Aorta (tissue), 5 donors: ENCODE measurements around the gene FAM219B. TPM values are rescaled to one million over a fixed set of nuclear protein-coding genes. Genes with fewer than 3 reads are reported as not detected.

Experiments used
- ATAC-seq: fragments of 200-7000 bp; cut with Tn5 transposase; one replicate; pipeline ENCODE4 v1.9.1; 2022; ENCODE audit warnings: moderate library complexity; ENCODE audit not compliant: low FRiP score
- DNase-seq, 2 donors: peaks; one replicate each; pipeline ENCODE4 v3.0.0-alpha.2; 2020
- H3K27ac ChIP-seq, 2 donors: one replicate each; pipeline ENCODE4 v1.5.1; 2013; ENCODE audit warnings: low read length in 2 of 2, mild to moderate bottlenecking in 2 of 2, moderate library complexity in 2 of 2, control low read depth in 1 of 2, inconsistent platforms in 1 of 2, low read depth in 1 of 2
- H3K27me3 ChIP-seq, 2 donors: one replicate each; pipeline ENCODE4 v1.6.1; 2013; ENCODE audit warnings: control low read depth in 1 of 2, low read length in 1 of 2, mild to moderate bottlenecking in 1 of 2, moderate library complexity in 1 of 2; ENCODE audit not compliant: insufficient read depth in 2 of 2, control insufficient read depth in 1 of 2
- H3K36me3 ChIP-seq, 2 donors: one replicate each; pipeline ENCODE4 v1.6.1; 2013; ENCODE audit warnings: control low read depth in 1 of 2, low read length in 1 of 2, mild to moderate bottlenecking in 1 of 2; ENCODE audit not compliant: insufficient read depth in 2 of 2, control insufficient read depth in 1 of 2
- H3K4me1 ChIP-seq, 2 donors: one replicate each; pipeline ENCODE4 v1.6.1; 2013; ENCODE audit warnings: low read length in 2 of 2, control low read depth in 1 of 2, mild to moderate bottlenecking in 1 of 2, moderate library complexity in 1 of 2; ENCODE audit not compliant: insufficient read depth in 2 of 2, control insufficient read depth in 1 of 2
- H3K4me3 ChIP-seq, 2 donors: one replicate each; pipeline ENCODE4 v1.5.1; 2013; ENCODE audit warnings: low read length in 2 of 2, control low read depth in 1 of 2, mild to moderate bottlenecking in 1 of 2
- H3K9me3 ChIP-seq: one replicate; pipeline ENCODE4 v1.6.1; 2013; ENCODE audit warnings: mild to moderate bottlenecking, low read length; ENCODE audit not compliant: control insufficient read depth
- WGBS, 2 donors: extraction: QIAGEN DNeasy Blood & Tissue Kit; methylation state at CpG; one replicate each; pipeline ENCODE4 v1.1.7; 2013; 5-methylcytosine and 5-hydroxymethylcytosine counted together
- intact Hi-C, 2 donors: fragments of 100-400 bp; cut with DNase I; formaldehyde crosslinking; loops; one replicate each; pipeline versions ENCODE4 v1.14.2 to v1.15.0; 2022
- polyA plus RNA-seq, 2 donors: library from polyadenylated mRNA; stranded (reverse); fragments of 200-250 nt; gene quantifications; one replicate each; pipeline ENCODE4 v1.2.3, GENCODE V29; 2013
- total RNA-seq, 2 donors: library from RNA; stranded (reverse); fragmentation: NEBNext Ultra II Directional; extraction: Animal tissue kit (Norgen Biotek cat#: 25700); gene quantifications; one replicate each; pipeline ENCODE4 v1.2.1, GENCODE V29; 2021
- donor health status: healthy with polysubstance abuse.
- donor health status: Bipolar disorder and iron deficiency.
- donor health status: DM: no; HTN: no; CAD: no.
- donor health status: DM: no; HTN: no; CAD: no.
- donor health status: DM: yes; HTN: yes; CAD: no.

Gene FAM219B
- total and polyA plus RNA-seq, 4 donors: 29.6 to 88.4 (median 62.9) TPM

DNA sequence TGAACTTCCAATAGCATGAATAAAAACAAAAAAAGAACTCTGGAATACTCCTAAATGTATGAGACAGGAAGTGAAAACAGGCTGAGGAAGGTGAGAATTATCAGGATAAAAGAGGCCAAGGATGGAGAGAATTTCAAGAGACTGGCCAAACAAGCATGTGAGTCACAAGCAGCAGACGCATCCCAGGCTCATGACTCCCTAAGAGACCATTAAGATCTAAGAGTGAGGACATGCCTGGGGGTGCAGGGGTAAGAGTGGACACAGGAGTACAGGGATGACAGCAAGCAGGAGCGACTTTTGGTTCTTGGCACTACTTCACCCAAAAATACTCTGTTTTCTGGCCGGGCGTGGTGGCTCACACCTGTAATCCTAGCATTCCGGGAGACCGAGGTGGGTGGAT lies 40.6 kb downstream of the FAM219B start:
- DNase-seq (no peak), ATAC-seq (no peak)
- Histone ChIP-seq H3K9me3 (no peaks in the 10 kb centered on the region), H3K4me1 (peaks cover 0 to 2% of the 10 kb centered on the region in 2 donors), H3K4me3 (no peak overlapping the region), H3K27ac (no peak overlapping the region), H3K27me3 (no peaks in the 10 kb centered on the region), H3K36me3 (no peaks in the 10 kb centered on the region)
- 66 to 80% methylated on average over 6 of the region's 6 CpGs for WGBS, 2 donors
- intact Hi-C loops: no loop called here

GRCh38 chr15:74865316-74865715 lies 41.3 kb downstream of the FAM219B start:
- WGBS, 2 donors: 87 to 91% methylated on average over 2 of the region's 2 CpGs
- Histone ChIP-seq H3K4me3 (no peak overlapping the region), H3K36me3 (no peaks in the 10 kb centered on the region), H3K4me1 (peaks cover 0 to 2% of the 10 kb centered on the region in 2 donors), H3K9me3 (no peaks in the 10 kb centered on the region), H3K27ac (no peak overlapping the region), H3K27me3 (no peaks in the 10 kb centered on the region)
- ATAC-seq (no peak), DNase-seq (no peak)
- intact Hi-C loops: no loop called here

GRCh38 chr15:74864296-74864695 lies 42.4 kb downstream of the FAM219B start:
- Histone ChIP-seq H3K4me3 (no peak overlapping the region), H3K27me3 (no peaks in the 10 kb centered on the region), H3K4me1 (no peaks in the 10 kb centered on the region), H3K27ac (no peak overlapping the region), H3K36me3 (no peaks in the 10 kb centered on the region), H3K9me3 (no peaks in the 10 kb centered on the region)
- intact Hi-C loops: no loop called here
- ATAC-seq (no peak), DNase-seq (no peak)
- WGBS, 2 donors: 87 to 90% methylated on average over 6 of the region's 6 CpGs

DNA sequence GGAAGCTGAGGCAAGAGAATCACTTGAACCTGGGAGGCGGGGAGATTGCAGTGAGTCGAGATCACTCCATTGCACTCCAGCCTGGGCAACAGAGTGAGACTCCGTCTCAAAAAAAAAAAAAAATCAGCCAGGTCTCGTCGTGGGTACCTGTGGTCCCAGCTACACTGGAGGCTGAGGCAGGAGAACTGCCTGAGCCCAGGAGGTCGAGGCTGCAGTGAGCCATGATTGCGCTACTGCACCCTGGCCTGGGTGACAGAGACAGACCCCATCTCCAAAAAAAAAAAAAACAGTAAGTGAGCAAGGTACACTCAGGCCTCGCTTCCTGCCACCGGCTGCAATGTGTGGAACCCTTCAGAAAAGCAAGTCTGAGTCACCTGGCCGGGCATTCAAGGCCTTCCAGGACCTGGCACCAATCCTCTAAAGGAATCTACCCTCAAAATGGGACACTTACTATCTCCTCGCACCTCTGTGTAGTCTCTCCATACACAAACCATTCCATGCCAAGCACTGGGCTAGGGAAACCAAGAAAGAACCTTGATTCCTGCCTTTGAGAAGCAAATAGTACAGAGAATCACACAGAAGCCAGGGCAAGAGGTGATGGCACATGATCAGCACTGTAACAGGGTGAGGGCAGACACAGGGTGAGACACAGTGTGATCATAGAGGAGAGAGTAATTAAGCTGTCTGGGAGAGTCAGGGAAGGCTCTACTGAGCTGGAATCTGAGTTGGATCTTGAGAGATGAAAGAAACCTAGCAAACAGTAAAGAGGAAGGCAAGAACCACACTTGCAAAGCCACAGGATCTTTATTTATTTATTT lies 43.2 kb downstream of the FAM219B start:
- Histone ChIP-seq H3K9me3 (no peaks in the 10 kb centered on the region), H3K27ac (no peak overlapping the region), H3K4me1 (no peaks in the 10 kb centered on the region), H3K27me3 (no peaks in the 10 kb centered on the region), H3K4me3 (no peak overlapping the region), H3K36me3 (no peaks in the 10 kb centered on the region)
- no peak for ATAC-seq
- intact Hi-C loops: no loop called here
- no peak for DNase-seq
- WGBS, 2 donors: 78 to 79% methylated on average over 11 of the region's 11 CpGs

GRCh38 chr15:74858369-74858740 lies 48.3 kb downstream of the FAM219B start:
- ATAC-seq (no peak), DNase-seq (no peak)
- Histone ChIP-seq H3K27me3 (no peaks in the 10 kb centered on the region), H3K4me1 (no peaks in the 10 kb centered on the region), H3K27ac (no peak overlapping the region), H3K36me3 (peaks cover 0 to 1% of the 10 kb centered on the region in 2 donors), H3K9me3 (no peaks in the 10 kb centered on the region), H3K4me3 (no peak overlapping the region)
- 75 to 76% methylated on average over 4 of the region's 4 CpGs for WGBS, 2 donors
- intact Hi-C loops: no loop called here

- intact Hi-C loops: no loop called here
- no peaks in the 10 kb centered on the region for H3K27me3 ChIP-seq
- H3K27ac ChIP-seq: no peak overlapping the region
- peaks cover 0 to 3% of the 10 kb centered on the region in 2 donors for H3K36me3 ChIP-seq
- H3K4me1 ChIP-seq: no peaks in the 10 kb centered on the region
- 77 to 80% methylated on average over 9 of the region's 9 CpGs for WGBS, 2 donors
- H3K9me3 ChIP-seq: no peaks in the 10 kb centered on the region
- H3K4me3 ChIP-seq: no peak overlapping the region
- DNase-seq (no peak), ATAC-seq (no peak)
Observed at GRCh38 chr15:74857671-74858368, 48.8 kb downstream of the FAM219B start.

GRCh38 chr15:74857082-74857655 lies 49.5 kb downstream of the FAM219B start:
- H3K27ac ChIP-seq: no peak overlapping the region
- no peak for ATAC-seq
- no peaks in the 10 kb centered on the region for H3K4me1 ChIP-seq
- no peak overlapping the region for H3K4me3 ChIP-seq
- DNase-seq: no peak
- H3K36me3 ChIP-seq: peaks cover 0 to 3% of the 10 kb centered on the region in 2 donors
- intact Hi-C loops: no loop called here
- 63 to 66% methylated on average over 5 of the region's 5 CpGs for WGBS, 2 donors
- no peaks in the 10 kb centered on the region for H3K27me3 ChIP-seq
- H3K9me3 ChIP-seq: no peaks in the 10 kb centered on the region

- Histone ChIP-seq H3K9me3 (no peaks in the 10 kb centered on the region), H3K36me3 (peaks cover 0 to 6% of the 10 kb centered on the region in 2 donors), H3K27ac (no peak overlapping the region), H3K27me3 (no peaks in the 10 kb centered on the region), H3K4me1 (no peaks in the 10 kb centered on the region), H3K4me3 (no peak overlapping the region)
- intact Hi-C loops: no loop called here
- 96 to 100% methylated on average over 1 of the region's 1 CpG for WGBS, 2 donors
- ATAC-seq (no peak), DNase-seq (no peak)
Observed at GRCh38 chr15:74856537-74856936, 50.1 kb downstream of the FAM219B start.
